ENCODE measurements around the gene PRSS57.

Gene PRSS57

DNA sequence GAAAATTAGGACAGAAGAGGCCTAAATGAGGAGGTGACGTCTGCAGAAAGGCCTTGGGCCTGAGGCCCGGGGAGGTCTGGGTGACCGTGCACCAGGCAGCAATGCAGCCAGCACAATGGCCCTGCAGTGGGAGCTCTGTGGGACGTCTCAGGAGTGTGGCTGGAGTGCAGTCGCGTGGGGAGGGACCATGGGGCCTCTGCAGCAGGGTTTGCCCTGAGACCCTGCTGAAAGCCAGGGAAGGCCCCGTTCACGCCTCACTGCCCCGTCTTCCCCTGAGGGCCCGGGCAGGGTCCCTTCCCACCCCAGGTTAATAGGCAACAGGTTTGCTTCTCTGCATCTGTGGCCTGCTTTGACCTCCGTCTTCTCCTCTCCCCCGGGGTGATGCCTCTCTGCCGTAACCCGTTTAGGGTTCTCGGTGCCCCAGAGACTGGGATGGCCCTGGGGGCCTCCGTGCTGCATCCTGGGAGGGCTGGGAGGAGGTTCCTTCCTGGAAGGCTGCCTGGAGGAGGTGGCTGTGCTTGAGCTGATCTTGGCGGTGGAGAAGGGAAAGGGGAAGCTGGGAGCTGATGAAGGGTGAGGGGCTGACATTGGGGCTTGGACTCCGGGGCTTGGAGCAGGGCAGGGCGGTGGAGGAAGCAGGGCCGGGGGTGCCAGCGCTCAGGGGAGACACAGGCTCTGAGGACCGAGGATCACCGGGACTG lies 23.1 kb upstream of the PRSS57 start:
- H2BK12ac ChIP-seq (ENCODE audit: low read length): no peak overlapping the region
- H3K9ac ChIP-seq (ENCODE audit: low read depth, low read length, poor library complexity): peak overlapping the region; percentile 44
- no peak overlapping the region for H3K4me2 ChIP-seq (ENCODE audit: insufficient read depth, low read length, poor library complexity, severe bottlenecking)
- peaks cover 21% of the 10 kb centered on the region for H3K79me1 ChIP-seq (ENCODE audit: low read depth, low read length)
- no peak overlapping the region for H2AK5ac ChIP-seq (ENCODE audit: low read depth, low read length)
- no peak overlapping the region for H3K4ac ChIP-seq (ENCODE audit: low read length)
- no peak overlapping the region for H3K27ac ChIP-seq (replicated peaks; ENCODE audit: low read length)
- no peak overlapping the region for H4K8ac ChIP-seq (ENCODE audit: low read depth, low read length)
- H3K18ac ChIP-seq (ENCODE audit: low read length): peak overlapping the region; percentile 19
- peak overlapping the region; percentile 75 for H2BK5ac ChIP-seq (ENCODE audit: low read length)
- peaks cover 4 to 9% of the 10 kb centered on the region in 2 donors for H3K9me3 ChIP-seq (replicated peaks in 1 of 2; ENCODE audit: control insufficient read depth in 2 of 2, insufficient read depth in 1 of 2, low read depth in 1 of 2, low read length in 2 of 2)
- peaks cover 6 to 28% of the 10 kb centered on the region in 2 donors for H3K4me1 ChIP-seq (ENCODE audit: control insufficient read depth in 2 of 2, insufficient read depth in 1 of 2, low read depth in 1 of 2, low read length in 2 of 2)
- no peak overlapping the region for H3K4me3 ChIP-seq (ENCODE audit: low read length in 2 of 2)
- no peak overlapping the region for H3K14ac ChIP-seq (ENCODE audit: low read length)
- DNase-seq (ENCODE audit: low spot score): no peak
- peak overlapping the region; percentile 89 for H3K23ac ChIP-seq (ENCODE audit: low read depth, low read length, poor library complexity)
- no peak overlapping the region for H2BK15ac ChIP-seq (ENCODE audit: low read length)
- no peak overlapping the region for H2BK120ac ChIP-seq (ENCODE audit: low read depth, low read length)
- no peaks in the 10 kb centered on the region for H3K27me3 ChIP-seq (ENCODE audit: control insufficient read depth in 3 of 3, insufficient read depth in 3 of 3, low read depth in 1 of 3, low read length in 3 of 3)
- no CpG with 5 or more reads among the region's 23 CpGs for WGBS, 2 donors (ENCODE audit: extremely low coverage in 2 of 2, insufficient read length in 2 of 2, insufficient replicate concordance in 1 of 2)
- peak overlapping the region; percentile 43 for H4K91ac ChIP-seq (ENCODE audit: low read depth, low read length, poor library complexity)
- peaks cover 2 to 4% of the 10 kb centered on the region in 2 donors for H3K36me3 ChIP-seq (replicated peaks in 1 of 2; ENCODE audit: control insufficient read depth in 2 of 2, insufficient read depth in 2 of 2, low read length in 2 of 2)
- H2AFZ ChIP-seq (ENCODE audit: low read length): no peak overlapping the region

DNA sequence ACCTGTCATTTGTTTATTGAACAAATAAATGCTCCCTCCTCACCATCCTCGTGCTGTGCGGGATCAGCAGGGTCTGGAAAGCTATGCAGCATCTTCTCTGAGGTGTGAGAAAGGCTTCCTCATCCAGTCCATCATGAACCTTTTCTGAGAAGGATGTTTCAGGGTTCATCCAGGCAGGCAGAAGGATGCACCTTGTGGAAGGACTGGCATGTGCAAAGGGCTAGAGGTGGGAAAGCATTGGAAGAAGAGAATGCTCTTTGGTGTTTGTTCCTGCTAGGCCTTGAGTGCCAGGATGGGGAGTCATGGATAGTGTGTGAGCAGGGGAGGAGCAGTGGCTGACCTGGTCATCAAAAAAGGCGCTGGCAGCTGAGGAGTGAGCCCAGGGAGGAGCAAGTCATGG lies 20.1 kb upstream of the PRSS57 start:
- H4K91ac ChIP-seq (ENCODE audit: low read depth, low read length, poor library complexity): no peak overlapping the region
- H3K4me2 ChIP-seq (ENCODE audit: insufficient read depth, low read length, poor library complexity, severe bottlenecking): no peak overlapping the region
- H2AFZ ChIP-seq (ENCODE audit: low read length): no peak overlapping the region
- no peak overlapping the region for H3K4me3 ChIP-seq (ENCODE audit: low read length in 2 of 2)
- H3K4me1 ChIP-seq (ENCODE audit: control insufficient read depth in 2 of 2, insufficient read depth in 1 of 2, low read depth in 1 of 2, low read length in 2 of 2): peaks cover 4 to 21% of the 10 kb centered on the region in 2 donors
- no peak overlapping the region for H2AK5ac ChIP-seq (ENCODE audit: low read depth, low read length)
- no peak overlapping the region for H3K18ac ChIP-seq (ENCODE audit: low read length)
- H3K9ac ChIP-seq (ENCODE audit: low read depth, low read length, poor library complexity): no peak overlapping the region
- WGBS, 2 donors (ENCODE audit: extremely low coverage in 2 of 2, insufficient read length in 2 of 2, insufficient replicate concordance in 1 of 2): no CpG with 5 or more reads among the region's 3 CpGs
- peaks cover 4 to 9% of the 10 kb centered on the region in 2 donors for H3K9me3 ChIP-seq (replicated peaks in 1 of 2; ENCODE audit: control insufficient read depth in 2 of 2, insufficient read depth in 1 of 2, low read depth in 1 of 2, low read length in 2 of 2)
- H3K36me3 ChIP-seq (replicated peaks in 1 of 2; ENCODE audit: control insufficient read depth in 2 of 2, insufficient read depth in 2 of 2, low read length in 2 of 2): peaks cover 2 to 7% of the 10 kb centered on the region in 2 donors
- H3K14ac ChIP-seq (ENCODE audit: low read length): no peak overlapping the region
- H2BK12ac ChIP-seq (ENCODE audit: low read length): no peak overlapping the region
- H3K23ac ChIP-seq (ENCODE audit: low read depth, low read length, poor library complexity): no peak overlapping the region
- H2BK120ac ChIP-seq (ENCODE audit: low read depth, low read length): no peak overlapping the region
- H3K27me3 ChIP-seq (ENCODE audit: control insufficient read depth in 3 of 3, insufficient read depth in 3 of 3, low read depth in 1 of 3, low read length in 3 of 3): no peaks in the 10 kb centered on the region
- no peak overlapping the region for H3K4ac ChIP-seq (ENCODE audit: low read length)
- peaks cover 25% of the 10 kb centered on the region for H3K79me1 ChIP-seq (ENCODE audit: low read depth, low read length)
- no peak for DNase-seq (ENCODE audit: low spot score)
- no peak overlapping the region for H2BK5ac ChIP-seq (ENCODE audit: low read length)
- H3K27ac ChIP-seq (replicated peaks; ENCODE audit: low read length): no peak overlapping the region
- no peak overlapping the region for H4K8ac ChIP-seq (ENCODE audit: low read depth, low read length)
- no peak overlapping the region for H2BK15ac ChIP-seq (ENCODE audit: low read length)

DNA sequence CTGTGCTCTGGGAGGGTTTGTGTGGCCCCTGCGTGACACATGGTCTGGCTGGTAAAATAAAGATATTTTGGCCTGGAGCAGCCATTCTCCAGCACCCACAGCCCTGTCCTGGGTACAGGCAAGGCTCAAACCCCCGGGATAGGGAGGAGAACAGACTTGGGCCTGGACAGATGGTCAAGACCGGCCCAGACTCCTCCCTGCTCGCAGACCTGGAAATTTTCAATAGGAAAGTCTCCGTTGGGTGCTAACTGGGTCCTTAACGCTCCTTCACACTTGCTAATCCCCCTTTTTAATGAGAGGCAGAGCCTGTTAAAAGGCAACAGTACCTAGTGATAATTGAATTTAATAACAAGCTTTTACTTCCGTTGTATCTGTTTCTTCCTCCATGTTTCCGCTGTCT lies 16.0 kb upstream of the PRSS57 start:
- no peak overlapping the region for H2AFZ ChIP-seq (ENCODE audit: low read length)
- peaks cover 2 to 7% of the 10 kb centered on the region in 2 donors for H3K36me3 ChIP-seq (replicated peaks in 1 of 2; ENCODE audit: control insufficient read depth in 2 of 2, insufficient read depth in 2 of 2, low read length in 2 of 2)
- H3K14ac ChIP-seq (ENCODE audit: low read length): no peak overlapping the region
- H3K18ac ChIP-seq (ENCODE audit: low read length): no peak overlapping the region
- H2BK120ac ChIP-seq (ENCODE audit: low read depth, low read length): no peak overlapping the region
- no peak overlapping the region for H3K4me3 ChIP-seq (ENCODE audit: low read length in 2 of 2)
- no CpG with 5 or more reads among the region's 8 CpGs for WGBS, 2 donors (ENCODE audit: extremely low coverage in 2 of 2, insufficient read length in 2 of 2, insufficient replicate concordance in 1 of 2)
- no peak overlapping the region for H2AK5ac ChIP-seq (ENCODE audit: low read depth, low read length)
- no peak overlapping the region for H3K27ac ChIP-seq (replicated peaks; ENCODE audit: low read length)
- no peak overlapping the region for H4K91ac ChIP-seq (ENCODE audit: low read depth, low read length, poor library complexity)
- H3K9me3 ChIP-seq (replicated peaks in 1 of 2; ENCODE audit: control insufficient read depth in 2 of 2, insufficient read depth in 1 of 2, low read depth in 1 of 2, low read length in 2 of 2): peaks cover 6 to 12% of the 10 kb centered on the region in 2 donors
- H2BK12ac ChIP-seq (ENCODE audit: low read length): no peak overlapping the region
- no peak overlapping the region for H3K9ac ChIP-seq (ENCODE audit: low read depth, low read length, poor library complexity)
- peaks cover 3 to 6% of the 10 kb centered on the region in 2 donors for H3K4me1 ChIP-seq (ENCODE audit: control insufficient read depth in 2 of 2, insufficient read depth in 1 of 2, low read depth in 1 of 2, low read length in 2 of 2)
- no peak overlapping the region for H3K4ac ChIP-seq (ENCODE audit: low read length)
- H4K8ac ChIP-seq (ENCODE audit: low read depth, low read length): no peak overlapping the region
- no peak overlapping the region for H2BK5ac ChIP-seq (ENCODE audit: low read length)
- H3K27me3 ChIP-seq (ENCODE audit: control insufficient read depth in 3 of 3, insufficient read depth in 3 of 3, low read depth in 1 of 3, low read length in 3 of 3): no peaks in the 10 kb centered on the region
- H3K4me2 ChIP-seq (ENCODE audit: insufficient read depth, low read length, poor library complexity, severe bottlenecking): no peak overlapping the region
- no peak overlapping the region for H2BK15ac ChIP-seq (ENCODE audit: low read length)
- DNase-seq (ENCODE audit: low spot score): no peak
- H3K23ac ChIP-seq (ENCODE audit: low read depth, low read length, poor library complexity): no peak overlapping the region
- H3K79me1 ChIP-seq (ENCODE audit: low read depth, low read length): peaks cover 28% of the 10 kb centered on the region

DNA sequence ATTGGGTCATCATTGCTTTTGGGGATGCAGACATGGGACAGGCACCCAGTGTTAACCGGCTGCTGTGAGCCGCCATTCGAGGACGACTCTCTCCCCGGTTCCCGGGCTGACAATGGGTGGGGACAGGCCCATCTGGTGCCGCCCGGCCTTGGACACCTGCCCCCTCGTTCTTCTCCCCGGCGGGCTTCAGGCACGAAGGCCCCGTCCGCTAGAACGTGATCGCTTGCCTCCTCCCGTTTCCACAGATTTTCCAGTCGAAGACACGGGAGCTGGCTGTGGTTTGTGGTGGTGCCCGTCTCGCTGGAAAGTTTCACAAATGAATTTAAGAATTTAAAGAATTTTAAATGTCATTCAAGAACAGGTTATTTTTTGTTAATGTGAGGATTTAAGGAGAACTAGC lies 15.5 kb upstream of the PRSS57 start:
- WGBS, 2 donors (ENCODE audit: extremely low coverage in 2 of 2, insufficient read length in 2 of 2, insufficient replicate concordance in 1 of 2): no CpG with 5 or more reads among the region's 21 CpGs
- Histone ChIP-seq H3K9me3 (replicated peaks in 1 of 2; ENCODE audit: control insufficient read depth in 2 of 2, insufficient read depth in 1 of 2, low read depth in 1 of 2, low read length in 2 of 2) (peaks cover 6 to 10% of the 10 kb centered on the region in 2 donors), H3K27me3 (ENCODE audit: control insufficient read depth in 3 of 3, insufficient read depth in 3 of 3, low read depth in 1 of 3, low read length in 3 of 3) (no peaks in the 10 kb centered on the region), H3K4me3 (ENCODE audit: low read length in 2 of 2) (no peak overlapping the region), H2AFZ (ENCODE audit: low read length) (no peak overlapping the region), H4K91ac (ENCODE audit: low read depth, low read length, poor library complexity) (no peak overlapping the region), H2BK120ac (ENCODE audit: low read depth, low read length) (no peak overlapping the region), H3K9ac (ENCODE audit: low read depth, low read length, poor library complexity) (no peak overlapping the region), H2BK15ac (ENCODE audit: low read length) (no peak overlapping the region), H3K27ac (replicated peaks; ENCODE audit: low read length) (no peak overlapping the region), H3K36me3 (replicated peaks in 1 of 2; ENCODE audit: control insufficient read depth in 2 of 2, insufficient read depth in 2 of 2, low read length in 2 of 2) (peaks cover 2 to 7% of the 10 kb centered on the region in 2 donors), H3K4me1 (ENCODE audit: control insufficient read depth in 2 of 2, insufficient read depth in 1 of 2, low read depth in 1 of 2, low read length in 2 of 2) (peaks cover 3 to 6% of the 10 kb centered on the region in 2 donors), H3K4me2 (ENCODE audit: insufficient read depth, low read length, poor library complexity, severe bottlenecking) (no peak overlapping the region), H2AK5ac (ENCODE audit: low read depth, low read length) (peak overlapping the region; percentile 10), H2BK5ac (ENCODE audit: low read length) (no peak overlapping the region), H3K79me1 (ENCODE audit: low read depth, low read length) (peaks cover 27% of the 10 kb centered on the region), H3K18ac (ENCODE audit: low read length) (peak overlapping the region; percentile 53), H2BK12ac (ENCODE audit: low read length) (no peak overlapping the region), H3K14ac (ENCODE audit: low read length) (no peak overlapping the region), H3K23ac (ENCODE audit: low read depth, low read length, poor library complexity) (peak overlapping the region; percentile 44), H4K8ac (ENCODE audit: low read depth, low read length) (no peak overlapping the region), H3K4ac (ENCODE audit: low read length) (no peak overlapping the region)
- DNase-seq (ENCODE audit: low spot score): no peak
